ENCODE measurements around the gene CGB7.
"Not testable (repeated sequence)": the region's sequence is repeated elsewhere in the genome, so short reads cannot be mapped to it uniquely, and the experiment has no call there.

CGB7 gene

GRCh38 chr19:49039736-49040135, 17.8 kb downstream of the CGB7 start:
- not testable (repeated sequence) for FAIRE-seq

- FAIRE-seq, result not testable (repeated sequence)
Observed at GRCh38 chr19:49038557-49039276, 18.8 kb downstream of the CGB7 start.

- FAIRE-seq, result not testable (repeated sequence)
Observed at GRCh38 chr19:49038111-49038510, 19.4 kb downstream of the CGB7 start.

- not testable (repeated sequence) for FAIRE-seq
Observed at GRCh38 chr19:49036815-49037214, 20.7 kb downstream of the CGB7 start, which contains the start of gene CGB1. CGB1 (minus strand) TSS chr19:49036895; CDS start chr19:49036711, 184 bp downstream.

GRCh38 chr19:49031642-49032301, 25.8 kb downstream of the CGB7 start, which contains the start of gene CGB2:
CGB2 (plus strand) TSS chr19:49031890; CDS start chr19:49032096, 206 bp downstream.
- FAIRE-seq, result not testable (repeated sequence)

- FAIRE-seq, result not testable (repeated sequence)
Observed at GRCh38 chr19:49030323-49030722, 27.2 kb downstream of the CGB7 start.

GRCh38 chr19:49029749-49030148, 27.8 kb downstream of the CGB7 start:
- FAIRE-seq, result not testable (repeated sequence)

GRCh38 chr19:49028686-49029085, 28.9 kb downstream of the CGB7 start:
- FAIRE-seq, result not testable (repeated sequence)

GRCh38 chr19:49025599-49025998, 31.9 kb downstream of the CGB7 start:
- FAIRE-seq, result not testable (repeated sequence)

- not testable (repeated sequence) for FAIRE-seq
Observed at GRCh38 chr19:49025088-49025487, 32.5 kb downstream of the CGB7 start.

- not testable (repeated sequence) for FAIRE-seq
Observed at GRCh38 chr19:49024233-49024632, 33.3 kb downstream of the CGB7 start, which contains the start of gene CGB3. CGB3 (minus strand) TSS chr19:49024333; CDS start chr19:49023971, 362 bp downstream.

GRCh38 chr19:49022116-49022515, 35.4 kb downstream of the CGB7 start:
- FAIRE-seq, result no peak

- FAIRE-seq, result no peak
Observed at GRCh38 chr19:49020931-49021895, 36.3 kb downstream of the CGB7 start.

GRCh38 chr19:49020342-49020741, 37.2 kb downstream of the CGB7 start:
- FAIRE-seq, result no peak

GRCh38 chr19:49019242-49019932, 38.2 kb downstream of the CGB7 start:
- FAIRE-seq, result no peak

- not testable (repeated sequence) for FAIRE-seq
Observed at GRCh38 chr19:49018388-49019241, 38.9 kb downstream of the CGB7 start.

GRCh38 chr19:49017666-49018351, 39.7 kb downstream of the CGB7 start:
- no peak for FAIRE-seq

GRCh38 chr19:49017041-49017665, 40.4 kb downstream of the CGB7 start, which contains the start of gene LHB:
LHB (minus strand) TSS chr19:49017091; CDS start chr19:49017081, 10 bp downstream.
- FAIRE-seq, result no peak

GRCh38 chr19:49016067-49016839, 41.3 kb downstream of the CGB7 start:
- no peak for FAIRE-seq

Data from TTC549 (cell line).